CD1c-positive myeloid dendritic cell (primary cell): ENCODE data around the gene CORO1A.
"Not testable (repeated sequence)": the region's sequence is repeated elsewhere in the genome, so short reads cannot be mapped to it uniquely, and the experiment has no call there.

Experiments
- DNase-seq: peaks from one replicate; pipeline ENCODE4 v3.0.0-alpha.2; 2016; ENCODE audit errors: extremely low spot score

Gene CORO1A

DNA sequence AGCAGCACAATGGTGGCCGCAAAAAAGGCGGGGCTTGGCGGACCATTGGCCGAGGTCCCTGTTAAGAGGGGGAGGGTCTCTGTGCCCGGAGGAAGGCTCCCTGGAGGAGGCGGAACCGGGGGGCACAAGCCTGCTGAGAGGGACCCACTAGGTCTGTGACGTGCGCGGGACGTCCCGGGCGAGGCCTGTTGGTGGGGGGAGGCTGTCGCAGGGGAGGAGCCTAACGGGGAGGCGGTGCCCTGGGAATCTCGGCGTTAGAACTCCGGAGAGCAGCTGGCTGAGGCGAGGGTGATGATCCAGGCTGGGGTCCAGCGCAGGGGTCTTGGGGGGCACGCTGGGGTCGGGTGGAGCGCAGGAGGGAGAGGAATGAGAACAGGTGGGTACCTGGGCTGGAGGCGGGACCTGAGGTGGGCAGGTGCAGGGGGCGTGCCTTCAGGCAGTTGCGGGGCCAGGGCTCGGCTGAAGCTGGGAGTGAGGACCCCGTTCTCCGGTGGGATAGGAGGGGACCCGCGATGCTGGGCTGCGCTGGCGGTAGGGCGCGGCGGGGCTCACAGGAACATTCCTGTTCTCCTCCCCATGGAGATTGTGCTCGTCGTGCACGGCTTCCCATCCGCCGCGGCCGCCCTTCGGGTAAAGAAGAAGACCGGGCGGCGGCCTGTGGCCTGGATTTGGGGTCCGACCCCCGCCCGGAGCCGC is 22.3 kb downstream of the CORO1A start:
- DNase-seq: not testable (repeated sequence)

DNA sequence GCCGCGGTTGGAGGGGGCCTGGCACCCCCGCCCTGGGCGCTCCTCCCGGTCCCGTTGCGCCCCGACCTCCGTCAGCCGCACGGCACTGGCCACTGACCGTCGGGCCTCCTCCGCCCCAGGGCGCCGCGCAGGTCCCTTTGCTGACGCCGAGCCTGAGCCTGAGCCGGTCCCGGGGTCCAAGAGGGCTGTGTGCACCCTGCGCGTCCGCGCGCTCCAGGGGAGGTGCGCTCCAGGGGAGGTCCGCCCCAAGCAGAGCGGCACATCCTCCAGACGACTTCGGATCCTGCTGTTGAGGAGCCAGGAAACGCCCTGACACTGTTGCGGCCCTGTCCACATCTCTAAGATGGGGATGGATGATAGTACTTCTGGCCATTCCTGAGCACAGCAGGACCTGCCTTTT is 22.9 kb downstream of the CORO1A start:
- not testable (repeated sequence) for DNase-seq

DNA sequence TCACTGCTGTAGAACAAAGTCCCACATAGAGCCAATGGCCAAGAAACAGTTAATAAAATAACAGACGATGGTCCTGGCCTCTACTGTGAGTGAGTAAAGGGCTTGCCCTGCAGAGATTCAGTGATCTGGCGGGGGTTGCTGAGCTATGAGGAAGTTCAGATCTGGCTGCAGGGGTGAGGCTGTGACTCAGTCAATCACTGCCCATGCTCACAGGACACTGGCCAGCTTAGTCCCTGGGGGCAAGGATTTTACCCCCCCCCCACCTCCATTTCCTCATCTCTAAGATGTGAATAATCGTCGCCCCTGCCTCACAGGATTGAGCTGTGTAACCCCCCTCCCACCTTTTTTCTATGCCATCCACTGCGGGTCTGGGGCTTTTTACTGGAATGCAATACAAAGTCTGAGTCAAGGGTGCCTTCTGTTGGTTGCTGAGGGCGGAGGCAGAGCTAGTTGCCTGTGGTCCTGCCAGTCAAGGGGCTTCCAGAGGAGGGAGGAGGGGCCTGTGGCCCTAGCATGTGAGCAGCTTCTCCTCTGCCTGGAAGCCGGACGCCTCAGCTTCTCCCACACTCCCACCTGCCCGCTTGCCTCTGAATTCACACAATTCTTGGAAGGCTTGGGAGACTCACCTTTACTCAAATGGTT is 23.8 kb downstream of the CORO1A start:
- not testable (repeated sequence) for DNase-seq

DNA sequence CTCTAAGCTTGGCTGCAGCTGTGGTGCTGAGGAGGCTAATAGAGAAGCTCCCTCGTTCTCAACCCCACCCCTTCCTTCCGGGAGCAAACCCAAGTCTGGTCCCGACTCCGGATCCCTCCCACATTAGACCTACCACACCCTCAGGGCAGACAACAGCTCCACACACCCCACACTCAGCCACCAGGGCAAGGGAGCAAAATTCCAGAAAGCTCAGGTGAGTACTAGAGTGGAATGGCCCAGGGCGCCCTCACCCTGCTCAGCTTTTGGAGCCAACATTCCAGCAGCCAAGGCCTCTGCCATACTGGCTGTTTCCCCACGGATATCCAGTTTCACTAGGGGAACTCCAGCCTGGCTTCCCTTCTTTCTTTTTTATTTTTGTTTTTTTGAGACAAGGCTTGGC is 25.6 kb downstream of the CORO1A start:
- not testable (repeated sequence) for DNase-seq

- not testable (repeated sequence) for DNase-seq
These were observed 28.0 kb downstream of the CORO1A start for GRCh38 chr16:30211414-30211813.

DNA sequence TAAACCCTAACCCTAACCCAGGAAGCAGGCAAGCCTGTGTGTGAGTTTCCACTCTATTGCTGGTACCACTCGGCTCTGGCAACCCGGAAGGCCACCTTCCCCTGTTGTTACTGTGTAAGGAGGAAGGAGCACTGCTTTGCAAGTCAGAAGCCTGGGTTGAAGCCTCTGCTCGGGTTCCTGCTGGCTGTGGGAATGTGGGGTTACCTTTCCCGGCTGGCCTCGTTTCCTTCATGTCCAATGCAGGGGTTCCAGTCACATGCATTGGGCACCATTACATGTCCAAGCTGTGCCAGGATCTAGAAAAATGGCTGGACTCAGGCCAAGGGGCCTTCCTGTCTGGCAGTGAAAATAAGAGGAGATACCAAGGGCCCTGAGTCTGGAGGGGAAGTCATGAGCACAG is 33.7 kb downstream of the CORO1A start:
- DNase-seq: not testable (repeated sequence)
